HG03439 (cell line): ENCODE measurements around the gene CIAO3.
A peak's percentile ranks its signal among the peaks of the same experiment; 100 is the strongest.

ENCODE experiments used
- ATAC-seq: cut with Tn5 transposase; IDR thresholded peaks from one replicate; pipeline ENCODE4 v1.9.1; 2021; ENCODE audit warnings: mild to moderate bottlenecking, moderate library complexity; ENCODE audit not compliant: unreplicated experiment

CIAO3 gene

DNA sequence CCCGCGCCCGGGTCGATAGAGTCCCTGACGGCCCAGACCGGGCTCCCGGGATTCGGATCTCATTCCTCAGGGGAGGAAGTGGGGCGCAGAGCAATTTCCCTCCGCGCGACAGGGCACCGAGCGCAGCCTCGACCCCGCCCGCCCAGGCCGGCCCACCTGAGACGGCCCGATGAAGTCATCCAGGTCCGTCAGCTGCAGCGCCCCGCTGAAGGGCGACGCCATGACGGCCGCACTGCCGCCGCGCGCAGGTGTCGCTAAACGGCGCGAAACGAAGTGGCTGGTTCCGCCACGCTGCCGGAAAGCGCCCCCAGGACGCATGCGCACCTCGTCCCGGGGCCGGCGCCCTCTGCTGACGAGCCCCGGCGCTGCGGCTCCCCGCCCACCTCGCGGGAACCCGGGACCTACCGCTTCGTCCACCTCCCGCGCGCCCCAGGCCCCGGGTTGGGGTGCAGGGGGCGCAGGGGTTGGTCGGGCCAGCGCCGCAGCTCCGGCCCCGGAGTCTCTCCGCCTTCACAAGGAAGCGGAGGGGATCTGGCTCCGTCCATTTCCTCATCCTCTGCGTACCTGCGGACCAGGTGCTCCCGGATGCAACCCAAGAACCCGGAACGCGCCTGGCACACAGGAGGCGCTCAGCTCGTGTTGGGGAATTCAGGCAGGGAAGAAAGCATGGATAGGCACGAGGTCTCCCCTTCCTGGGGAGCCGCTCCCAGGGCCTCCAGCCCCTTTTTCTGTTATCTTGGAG lies at the start of gene CIAO3:
Gene CIAO3, minus strand, starts transcription at position 234 of the 742 bp plus-strand sequence. Its CDS starts 12 bp downstream, at position 222.
- peak; percentile 61 for ATAC-seq

GRCh38 chr16:790086-790485 lies 49.3 kb upstream of the CIAO3 start:
- ATAC-seq: no peak

- no peak for ATAC-seq
Measured at GRCh38 chr16:789191-789850, 48.5 kb upstream of the CIAO3 start.

DNA sequence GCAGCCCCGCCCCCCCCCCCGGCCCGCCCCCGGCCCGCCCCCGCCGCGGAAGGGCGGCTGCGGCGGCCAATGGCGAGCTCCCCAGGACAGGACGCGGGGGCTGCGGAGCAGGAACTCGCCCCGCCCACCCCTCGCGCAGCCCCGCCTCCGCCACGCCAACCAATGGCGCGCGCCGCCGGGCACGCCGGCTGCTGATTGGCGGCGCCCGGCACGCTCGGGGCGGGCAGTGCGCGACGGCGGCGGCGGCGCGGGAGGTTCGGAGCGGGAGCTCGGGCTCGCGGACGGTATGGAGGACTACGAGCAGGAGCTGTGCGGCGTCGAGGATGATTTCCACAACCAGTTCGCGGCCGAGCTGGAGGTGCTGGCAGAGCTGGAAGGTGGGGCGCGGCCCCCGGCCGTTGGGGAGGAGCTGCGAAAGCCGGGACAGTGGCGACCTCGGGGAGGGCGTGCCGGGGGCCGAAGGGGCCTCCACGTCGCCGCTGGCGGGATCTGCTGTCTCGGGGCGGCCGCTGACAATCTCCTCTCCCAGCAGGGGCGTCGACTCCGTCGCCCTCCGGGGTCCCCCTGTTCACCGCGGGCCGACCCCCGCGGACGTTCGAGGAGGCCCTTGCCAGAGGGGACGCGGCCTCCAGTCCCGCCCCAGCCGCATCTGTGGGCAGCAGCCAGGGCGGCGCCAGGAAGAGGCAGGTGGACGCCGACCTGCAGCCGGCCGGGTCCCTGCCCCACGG lies 47.8 kb upstream of the CIAO3 start, which contains the start of gene CHTF18:
Gene CHTF18, plus strand, starts transcription at position 222 of the 728 bp plus-strand sequence. Its CDS starts 65 bp downstream, at position 287.
- ATAC-seq: peak; percentile 50

GRCh38 chr16:787978-788398 lies 47.2 kb upstream of the CIAO3 start, which contains the start of gene RPUSD1:
Gene RPUSD1 (minus strand): TSS chr16:788381. CDS start chr16:787737, 644 bp downstream.
- ATAC-seq: peak; percentile 14

DNA sequence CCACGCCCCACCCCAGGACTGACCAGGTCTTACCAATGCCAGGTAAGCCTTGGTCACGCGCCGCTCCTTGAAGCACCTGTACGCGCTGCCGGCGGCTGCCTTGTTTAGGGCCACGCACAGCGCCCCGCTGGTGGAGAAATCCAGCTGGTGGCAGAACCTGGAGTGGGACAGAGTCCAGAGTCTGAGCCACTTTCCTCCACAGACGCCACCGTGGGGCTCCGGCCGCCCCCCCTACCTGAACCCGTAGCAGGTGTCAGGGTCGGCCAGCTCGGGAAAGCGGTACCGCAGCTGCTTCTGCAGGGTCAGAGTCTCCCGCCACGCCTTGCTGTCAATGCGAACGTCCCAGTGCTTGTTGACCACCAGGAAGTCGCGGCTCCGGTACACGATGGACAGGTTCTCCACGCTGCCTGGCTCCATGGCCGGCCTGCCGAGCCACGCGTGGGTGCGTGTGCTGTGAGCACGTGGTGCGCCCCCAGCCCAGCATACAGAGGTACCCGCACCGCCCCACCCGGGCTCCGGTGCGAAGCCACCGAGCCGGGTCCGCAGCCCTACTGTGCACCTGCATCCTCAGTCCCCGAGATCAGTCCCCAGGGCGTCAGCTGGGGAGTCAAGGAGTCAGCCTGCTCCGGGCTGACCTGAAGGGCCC lies 46.6 kb upstream of the CIAO3 start:
- no peak for ATAC-seq

DNA sequence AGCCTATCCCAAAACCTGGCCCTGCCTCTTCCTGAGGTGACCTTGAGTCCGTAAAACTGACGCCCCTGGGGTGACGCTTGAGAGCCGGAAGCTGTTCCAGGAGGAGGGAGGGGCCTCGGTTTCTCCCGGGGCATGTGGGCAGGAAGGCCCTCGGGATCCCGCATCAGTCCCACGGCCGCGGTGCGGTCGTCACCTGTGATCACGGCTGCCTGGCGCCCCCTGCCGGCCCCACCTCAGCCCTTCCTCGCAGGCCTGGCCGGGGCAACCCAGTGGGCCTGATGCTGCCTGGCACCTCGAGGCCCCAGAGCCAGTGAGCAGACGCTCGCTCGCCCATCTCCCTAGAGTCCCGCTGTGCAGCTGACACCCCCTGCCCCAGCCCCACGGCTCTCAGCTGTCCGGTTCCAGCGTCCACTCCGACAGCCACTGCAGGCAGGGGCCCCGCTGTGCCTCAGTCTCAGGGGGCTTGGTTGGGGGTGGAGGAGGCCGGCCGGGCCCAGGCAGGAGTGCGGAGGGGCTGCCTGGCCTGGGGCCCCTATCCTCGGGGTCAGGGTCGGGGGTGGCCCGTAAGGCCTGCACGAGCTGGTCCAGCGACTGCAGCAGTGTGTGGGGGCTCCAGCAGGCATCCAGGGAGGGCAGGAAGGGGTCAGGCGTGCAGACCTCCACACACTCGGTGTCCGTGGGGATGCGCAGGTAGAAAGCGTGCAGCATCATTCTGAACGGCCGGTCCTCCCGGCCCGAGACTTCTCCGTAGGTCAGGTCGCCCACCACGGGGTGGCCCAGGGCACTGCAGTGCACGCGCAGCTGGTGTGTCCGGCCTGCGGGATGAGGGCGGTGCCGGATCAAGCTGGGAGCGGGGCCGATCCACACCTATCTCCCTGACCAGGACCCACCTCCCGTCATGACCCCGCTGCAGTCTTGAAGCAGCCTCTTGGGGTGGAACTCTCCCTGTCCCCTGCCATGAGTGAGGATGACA lies 45.1 kb upstream of the CIAO3 start:
- no peak for ATAC-seq

GRCh38 chr16:784431-784830 lies 43.6 kb upstream of the CIAO3 start:
- no peak for ATAC-seq

DNA sequence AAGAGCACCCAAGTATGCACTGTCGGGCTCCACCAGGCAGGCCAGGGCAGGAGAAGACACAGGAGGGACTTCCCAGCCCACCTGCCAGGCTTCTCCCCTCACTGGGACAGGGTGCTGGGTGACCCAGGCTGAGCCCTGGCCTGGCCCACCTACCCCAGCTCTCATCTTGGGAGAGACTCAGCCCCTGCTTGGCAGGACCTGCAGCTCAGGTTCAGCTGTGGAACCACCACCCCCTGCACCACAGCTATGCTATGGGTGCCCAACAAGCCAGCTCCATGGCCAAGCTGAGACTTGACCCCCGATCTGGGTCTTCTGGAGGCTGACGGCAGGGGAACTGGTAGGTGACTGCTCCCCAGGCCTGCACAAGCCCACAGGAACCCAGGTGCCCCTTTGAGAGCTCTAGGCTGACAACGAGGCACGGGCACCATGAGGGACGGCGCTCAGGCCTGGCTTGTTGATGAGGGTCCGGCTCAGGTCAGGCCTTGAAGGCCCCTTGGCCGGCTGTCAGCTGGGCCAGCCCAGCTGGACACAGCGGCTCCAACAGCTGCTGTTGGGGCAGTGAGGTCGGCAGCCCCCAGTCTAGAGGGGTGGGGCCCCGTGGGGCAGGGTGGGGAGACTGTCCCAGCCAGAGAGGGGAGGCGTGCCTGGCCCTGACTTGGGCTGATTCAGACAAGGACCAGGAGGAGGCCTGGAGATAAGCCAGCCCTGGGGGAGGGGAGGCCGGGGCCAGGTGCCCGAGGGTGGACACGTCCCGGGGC lies 42.8 kb upstream of the CIAO3 start:
- ATAC-seq: no peak

DNA sequence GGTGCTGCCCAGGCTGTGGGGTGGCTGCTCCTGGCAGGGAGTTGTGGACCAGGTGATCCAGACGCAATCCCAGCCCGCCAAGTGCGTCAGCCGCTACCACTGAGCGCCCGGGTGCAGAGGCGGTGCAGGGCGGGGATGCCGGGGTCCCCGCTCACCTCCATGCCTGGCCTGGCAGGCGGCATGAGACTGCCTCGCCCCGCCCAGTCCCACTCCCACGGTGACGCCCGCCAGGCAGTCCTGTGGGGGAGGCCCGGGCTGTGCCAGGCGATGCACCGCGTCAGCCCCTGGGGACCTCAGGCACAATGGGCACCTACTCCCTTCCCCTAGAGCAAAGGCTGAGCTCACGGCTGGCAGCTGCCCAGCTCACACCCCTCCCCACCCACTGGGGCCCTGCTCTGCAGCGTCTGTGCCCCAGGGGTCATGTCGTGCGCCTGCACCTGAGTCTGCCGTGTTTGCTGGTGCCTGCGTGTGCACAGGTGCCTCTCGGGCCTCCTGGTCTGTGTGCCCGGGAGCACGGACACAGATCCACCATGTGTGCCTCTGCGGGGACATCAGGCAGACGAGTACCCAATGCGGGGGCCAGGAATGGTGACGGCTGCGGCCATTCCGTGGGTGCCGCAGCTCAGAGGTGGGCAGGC lies 42.1 kb upstream of the CIAO3 start:
- no peak for ATAC-seq

DNA sequence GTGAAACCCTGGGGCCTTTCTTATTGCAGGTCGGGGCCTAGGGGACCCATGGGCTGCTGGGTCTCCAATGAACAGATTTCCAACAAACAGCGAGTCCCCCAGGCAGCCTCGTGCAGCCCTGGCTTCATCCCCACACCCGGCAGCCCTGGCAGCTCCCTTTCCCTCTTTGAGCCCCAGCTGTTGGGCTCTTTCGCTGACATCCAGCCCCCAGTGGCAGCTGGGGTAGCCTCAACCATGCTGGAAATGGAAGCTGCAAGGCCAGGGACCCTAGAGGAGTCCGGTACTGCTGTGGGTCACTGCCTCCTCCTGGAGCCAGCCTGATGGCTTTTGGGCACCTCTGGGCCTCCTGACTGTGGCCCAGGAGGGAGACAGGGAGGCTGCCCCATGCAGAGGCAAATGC lies 41.5 kb upstream of the CIAO3 start:
- ATAC-seq: no peak

- ATAC-seq: no peak
Measured at GRCh38 chr16:781346-782010, 40.7 kb upstream of the CIAO3 start.

DNA sequence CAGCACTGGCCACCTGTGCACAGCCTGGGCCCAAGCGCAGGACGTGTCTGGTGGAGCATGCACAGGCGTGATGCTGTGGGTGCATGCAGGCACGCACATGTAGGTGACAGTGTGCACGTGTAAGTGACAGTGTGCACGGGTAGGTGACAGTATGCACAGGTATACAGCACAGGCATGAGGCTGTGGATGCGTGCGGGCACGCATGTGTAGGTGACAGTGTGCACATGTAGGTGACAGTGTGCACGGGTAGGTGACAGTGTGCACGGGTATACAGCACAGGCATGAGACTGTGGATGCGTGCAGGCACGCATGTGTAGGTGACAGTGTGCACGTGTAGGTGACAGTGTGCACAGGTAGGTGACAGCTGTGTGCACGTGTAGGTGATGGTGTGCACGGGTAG lies 39.5 kb upstream of the CIAO3 start:
- ATAC-seq: no peak

GRCh38 chr16:779561-779960 lies 38.8 kb upstream of the CIAO3 start:
- ATAC-seq: no peak

GRCh38 chr16:778909-779527 lies 38.2 kb upstream of the CIAO3 start:
- no peak for ATAC-seq

DNA sequence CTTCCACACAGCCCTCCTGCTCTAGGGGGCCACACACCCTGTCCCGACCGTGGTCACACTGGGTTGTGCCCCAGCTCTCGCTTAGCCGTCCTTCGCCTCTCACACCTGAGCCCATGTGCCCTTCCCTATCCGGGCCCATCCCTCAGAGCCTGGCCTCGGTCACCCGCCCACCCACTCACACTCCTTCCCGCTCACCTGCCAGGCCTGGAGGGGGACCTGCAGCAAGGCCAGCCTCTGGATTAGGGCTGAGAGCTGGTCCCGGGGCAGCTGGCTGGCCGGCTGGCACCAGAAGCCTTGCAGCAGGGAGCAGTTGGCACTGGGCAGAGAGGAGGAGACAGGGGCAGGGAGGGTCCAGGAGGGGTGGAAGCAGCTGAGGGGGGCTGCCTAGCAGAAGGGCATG lies 37.6 kb upstream of the CIAO3 start:
- no peak for ATAC-seq

- no peak for ATAC-seq
Measured at GRCh38 chr16:777826-778225, 37.0 kb upstream of the CIAO3 start.

- ATAC-seq: no peak
Measured at GRCh38 chr16:776824-777223, 36.0 kb upstream of the CIAO3 start.
